KMS-11 (cell line): ENCODE measurements around the gene SNX4.
A peak's percentile ranks its signal among the peaks of the same experiment; 100 is the strongest.

Source experiments
- H2AFZ ChIP-seq: fragments of 200-600 bp; sonication (generic); 2 replicates; pipeline ENCODE4 v1.6.1; 2016; ENCODE audit warnings: antibody characterized with exemption, mixed run types, low read depth
- H3K27ac ChIP-seq: fragments of 200-600 bp; sonication (generic); 2 replicates; pipeline ENCODE4 v1.6.1; 2016; ENCODE audit warnings: mild to moderate bottlenecking, mixed run types
- H3K27me3 ChIP-seq: fragments of 200-600 bp; sonication (generic); 2 replicates; pipeline ENCODE4 v1.6.1; 2017; ENCODE audit warnings: mild to moderate bottlenecking, low read depth, mixed run types, moderate library complexity; ENCODE audit not compliant: insufficient read depth
- H3K36me3 ChIP-seq: fragments of 200-600 bp; sonication (generic); 2 replicates; pipeline ENCODE4 v1.6.1; 2017; ENCODE audit warnings: mild to moderate bottlenecking, mixed run types; ENCODE audit not compliant: insufficient read depth
- H3K4me1 ChIP-seq: fragments of 200-600 bp; sonication (generic); 2 replicates; pipeline ENCODE4 v1.6.1; 2016; ENCODE audit warnings: mild to moderate bottlenecking, low read depth, mixed run types; ENCODE audit not compliant: poor library complexity, severe bottlenecking
- H3K4me2 ChIP-seq: fragments of 200-600 bp; sonication (generic); 2 replicates; pipeline ENCODE4 v1.7.0; 2016; ENCODE audit warnings: mild to moderate bottlenecking, mixed run types
- H3K4me3 ChIP-seq: fragments of 200-600 bp; sonication (generic); IDR thresholded peaks from 2 replicates; pipeline ENCODE4 v1.6.1; 2017; ENCODE audit warnings: low read depth, low read length, mixed read lengths; ENCODE audit not compliant: insufficient read depth
- H3K79me2 ChIP-seq: fragments of 200-600 bp; sonication (generic); 2 replicates; pipeline ENCODE4 v1.6.1; 2016; ENCODE audit warnings: low read depth, mixed run types; ENCODE audit not compliant: insufficient read depth
- H3K9ac ChIP-seq: fragments of 200-600 bp; sonication (generic); 2 replicates; pipeline ENCODE4 v1.6.1; 2016; ENCODE audit warnings: mild to moderate bottlenecking, mixed run types
- H4K20me1 ChIP-seq: fragments of 200-600 bp; sonication (generic); 2 replicates; pipeline ENCODE4 v1.6.1; 2016; ENCODE audit warnings: mild to moderate bottlenecking, mixed run types; ENCODE audit not compliant: insufficient read depth
- TF ChIP-seq, protein P1 (sequence below): fragments of 200-600 bp; sonication (generic); conservative IDR thresholded peaks from 2 replicates; pipeline ENCODE4 v1.6.1; 2017; ENCODE audit warnings: low read depth, mild to moderate bottlenecking, antibody characterized with exemption, low read length, moderate library complexity, mixed read lengths

The SNX4 gene

DNA sequence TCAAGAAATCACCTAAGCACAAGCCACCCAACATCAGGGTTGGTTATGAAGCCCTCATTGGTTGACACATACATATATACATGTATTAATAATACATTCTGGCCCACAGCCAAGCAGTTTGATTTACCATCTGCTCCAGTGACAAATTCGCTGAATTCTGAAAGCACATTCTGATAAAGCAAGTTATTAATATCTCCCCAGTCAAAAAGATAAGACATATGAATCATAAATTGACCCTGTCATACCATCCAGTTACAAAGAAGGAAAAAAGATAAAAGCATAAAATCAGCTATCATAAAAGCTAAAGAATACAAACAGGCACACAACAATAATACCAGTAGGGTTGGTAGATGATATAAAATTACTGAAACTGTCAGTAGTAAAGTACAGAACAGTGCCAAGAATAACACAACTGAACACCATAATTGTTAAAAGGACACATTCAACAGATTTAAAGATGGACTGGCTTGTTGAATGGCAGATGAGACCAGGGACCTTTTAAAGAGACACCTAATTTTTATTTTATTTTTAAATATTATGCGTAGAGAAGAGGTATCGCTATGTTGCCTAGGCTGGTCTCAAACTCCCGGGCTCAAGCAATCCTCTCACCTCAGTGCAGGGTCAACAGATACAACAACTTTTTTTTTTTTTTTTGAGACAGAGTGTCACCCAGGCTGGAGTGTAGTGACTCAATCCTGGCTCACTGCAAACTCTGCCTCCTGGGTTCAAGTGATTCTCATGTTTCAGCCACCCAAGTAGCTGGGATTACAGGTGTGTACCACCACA, 7.7 kb downstream of the SNX4 start:
- H3K27me3 ChIP-seq: no peaks in the 10 kb centered on the region
- no peak overlapping the region for H3K4me3 ChIP-seq
- H3K9ac ChIP-seq: no peak overlapping the region
- no peaks in the 10 kb centered on the region for H3K36me3 ChIP-seq
- H3K79me2 ChIP-seq: peaks cover 22% of the 10 kb centered on the region; the same call in 1 of the 2 replicates
- H3K4me2 ChIP-seq: 0 out of 2 replicates have a peak overlapping the region, but pooled peaks have one; percentile 5
- no peak overlapping the region; the same call in 1 of the 2 replicates for H3K27ac ChIP-seq
- H2AFZ ChIP-seq: no peak overlapping the region
- H3K4me1 ChIP-seq: peaks cover 34% of the 10 kb centered on the region
- TF ChIP-seq, protein P1, sequence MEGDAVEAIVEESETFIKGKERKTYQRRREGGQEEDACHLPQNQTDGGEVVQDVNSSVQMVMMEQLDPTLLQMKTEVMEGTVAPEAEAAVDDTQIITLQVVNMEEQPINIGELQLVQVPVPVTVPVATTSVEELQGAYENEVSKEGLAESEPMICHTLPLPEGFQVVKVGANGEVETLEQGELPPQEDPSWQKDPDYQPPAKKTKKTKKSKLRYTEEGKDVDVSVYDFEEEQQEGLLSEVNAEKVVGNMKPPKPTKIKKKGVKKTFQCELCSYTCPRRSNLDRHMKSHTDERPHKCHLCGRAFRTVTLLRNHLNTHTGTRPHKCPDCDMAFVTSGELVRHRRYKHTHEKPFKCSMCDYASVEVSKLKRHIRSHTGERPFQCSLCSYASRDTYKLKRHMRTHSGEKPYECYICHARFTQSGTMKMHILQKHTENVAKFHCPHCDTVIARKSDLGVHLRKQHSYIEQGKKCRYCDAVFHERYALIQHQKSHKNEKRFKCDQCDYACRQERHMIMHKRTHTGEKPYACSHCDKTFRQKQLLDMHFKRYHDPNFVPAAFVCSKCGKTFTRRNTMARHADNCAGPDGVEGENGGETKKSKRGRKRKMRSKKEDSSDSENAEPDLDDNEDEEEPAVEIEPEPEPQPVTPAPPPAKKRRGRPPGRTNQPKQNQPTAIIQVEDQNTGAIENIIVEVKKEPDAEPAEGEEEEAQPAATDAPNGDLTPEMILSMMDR: no peak
- H4K20me1 ChIP-seq: no peaks in the 10 kb centered on the region; the same call in 1 of the 2 replicates

DNA sequence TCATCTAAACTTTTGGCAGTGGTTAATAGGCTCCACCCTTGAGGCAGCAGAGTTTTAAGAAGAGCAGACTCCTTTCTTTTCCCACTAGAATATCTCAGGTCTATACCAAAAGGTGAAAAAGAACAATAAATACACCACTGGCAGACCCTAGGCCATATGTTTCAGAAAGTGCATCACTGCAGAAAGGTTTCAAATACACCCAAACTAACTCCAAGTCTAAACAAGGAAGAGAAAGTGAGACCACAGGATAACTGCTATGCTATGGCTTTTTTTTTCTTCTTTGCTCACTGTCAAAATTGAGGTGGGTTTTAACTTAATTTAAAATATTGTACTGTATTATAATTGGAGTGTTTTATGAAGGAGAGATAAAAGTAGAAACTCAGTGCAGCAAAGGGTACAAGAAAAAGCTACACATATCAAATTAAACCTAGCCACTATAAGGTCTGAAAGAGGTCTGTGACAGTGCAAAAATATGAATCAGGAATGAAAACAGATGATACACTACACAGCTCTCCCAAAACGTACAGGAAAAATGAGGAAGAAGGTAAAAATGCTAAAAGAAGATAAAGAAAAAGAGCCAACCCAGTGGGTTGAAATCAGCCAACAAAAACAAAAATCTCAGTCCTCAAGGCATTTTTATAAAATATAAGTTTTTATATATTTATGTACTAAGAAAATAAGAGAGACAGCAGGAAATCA, 8.4 kb downstream of the SNX4 start:
- H2AFZ ChIP-seq: no peak overlapping the region
- peak overlapping the region; percentile 60 for H3K4me2 ChIP-seq
- TF ChIP-seq, protein P1: no peak
- no peaks in the 10 kb centered on the region for H3K27me3 ChIP-seq
- no peaks in the 10 kb centered on the region for H3K36me3 ChIP-seq
- H3K27ac ChIP-seq: peak overlapping the region; percentile 48; the same call in 1 of the 2 replicates
- no peaks in the 10 kb centered on the region; the same call in 1 of the 2 replicates for H4K20me1 ChIP-seq
- H3K9ac ChIP-seq: peak overlapping the region; percentile 2; the same call in 1 of the 2 replicates
- H3K79me2 ChIP-seq: peaks cover 22% of the 10 kb centered on the region; the same call in 1 of the 2 replicates
- H3K4me1 ChIP-seq: peaks cover 29% of the 10 kb centered on the region
- H3K4me3 ChIP-seq: no peak overlapping the region

DNA sequence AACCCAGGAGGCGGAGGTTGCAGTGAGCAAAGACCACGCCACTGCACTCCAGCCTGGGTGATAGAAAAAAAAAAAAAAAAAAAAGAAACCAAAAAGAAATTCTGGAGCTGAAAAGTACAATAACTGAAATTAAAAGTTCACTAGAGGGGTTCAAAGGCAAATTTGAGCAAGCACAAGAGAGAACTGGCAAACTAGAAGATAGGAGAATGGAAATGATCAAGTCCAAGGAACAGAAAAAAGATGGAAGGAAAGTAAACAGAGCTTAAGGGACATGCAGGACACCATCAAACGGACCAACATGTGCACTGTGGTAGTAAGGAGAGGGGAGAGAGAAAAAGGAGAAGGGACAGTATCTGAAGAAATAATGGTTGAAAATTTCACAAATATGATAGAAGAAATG, 12.9 kb downstream of the SNX4 start:
- Histone ChIP-seq H3K36me3 (no peaks in the 10 kb centered on the region; the same call in 1 of the 2 replicates), H3K9ac (no peak overlapping the region), H3K4me1 (peaks cover 19% of the 10 kb centered on the region), H3K4me2 (no peak overlapping the region), H3K27ac (no peak overlapping the region), H3K4me3 (no peak overlapping the region), H3K79me2 (peaks cover 15% of the 10 kb centered on the region; the same call in 1 of the 2 replicates), H3K27me3 (no peaks in the 10 kb centered on the region), H2AFZ (no peak overlapping the region), H4K20me1 (no peaks in the 10 kb centered on the region; the same call in 1 of the 2 replicates)
- TF ChIP-seq, protein P1: no peak

DNA sequence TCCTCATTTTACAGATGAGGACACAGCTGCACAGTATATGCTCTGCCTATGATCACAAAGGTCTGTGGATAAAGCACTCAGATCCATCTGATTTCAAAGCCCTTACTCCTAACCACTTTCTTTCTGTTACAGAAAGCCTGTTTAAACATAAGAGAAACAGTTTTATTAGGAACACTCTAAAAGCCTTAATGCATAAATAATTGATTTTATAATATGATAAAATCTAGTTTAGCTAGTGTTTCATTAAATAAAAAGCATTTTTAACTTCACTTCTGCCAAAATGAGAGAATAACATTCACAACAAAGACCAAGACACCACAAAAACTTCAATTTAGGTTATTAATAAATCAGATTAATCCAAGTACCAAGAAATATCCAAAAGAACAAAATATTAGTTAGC, 21.4 kb downstream of the SNX4 start:
- Histone ChIP-seq H4K20me1 (no peaks in the 10 kb centered on the region), H3K4me2 (no peak overlapping the region), H3K79me2 (no peaks in the 10 kb centered on the region), H3K4me3 (no peak overlapping the region), H3K27ac (no peak overlapping the region), H3K27me3 (no peaks in the 10 kb centered on the region), H3K4me1 (no peaks in the 10 kb centered on the region), H3K36me3 (peaks cover 4% of the 10 kb centered on the region; the same call in 1 of the 2 replicates), H2AFZ (no peak overlapping the region), H3K9ac (no peak overlapping the region)
- TF ChIP-seq, protein P1: no peak
